ENCODE measurements around the gene HMX2. TPM values are rescaled to one million over a fixed set of nuclear protein-coding genes. Genes with fewer than 3 reads are reported as not detected.

Gene HMX2
- total RNA-seq, 1 donor from 2014 or later: 0.13 TPM

DNA sequence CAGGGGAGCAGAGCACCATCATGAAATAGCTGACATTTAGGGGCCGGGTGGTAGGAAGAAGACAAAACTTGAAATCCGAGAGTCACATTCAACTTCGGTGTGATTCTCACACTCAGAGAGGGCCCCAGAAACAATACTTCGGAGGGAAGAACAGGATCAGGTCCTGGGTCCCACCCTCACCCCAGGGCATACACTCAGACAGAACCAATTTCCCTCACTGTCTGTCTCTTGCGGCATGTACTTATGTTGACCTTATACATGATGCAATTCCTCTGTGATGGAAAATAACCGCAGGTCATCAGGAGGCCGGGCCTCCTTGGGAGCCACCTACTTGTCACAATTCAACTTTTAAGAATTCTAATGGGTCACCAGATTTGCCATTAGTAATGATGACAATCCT is 38.5 kb upstream of the HMX2 start:
- peaks cover 23% of the 10 kb centered on the region for H3K27me3 Mint-ChIP-seq
- H3K9me3 Mint-ChIP-seq: no peaks in the 10 kb centered on the region
- no peak for ATAC-seq (ENCODE audit: low read depth)
- ChIA-PET POLR2A (no interaction called here), CTCF (no interaction called here)
- intact Hi-C loops (cut with micrococcal nuclease): no loop called here
- no peak for DNase-seq
- H3K36me3 Mint-ChIP-seq (ENCODE audit: low read depth): no peaks in the 10 kb centered on the region
- no peak overlapping the region for H3K27ac Mint-ChIP-seq
- no peaks in the 10 kb centered on the region for H3K4me1 Mint-ChIP-seq
- H3K4me3 Mint-ChIP-seq: no peak overlapping the region
- no peak for TF ChIP-seq CTCF (IDR thresholded peaks at IDR 0.05)

- peaks cover 55% of the 10 kb centered on the region for H3K27me3 Mint-ChIP-seq
- DNase-seq (no peak), ATAC-seq (ENCODE audit: low read depth) (no peak)
- intact Hi-C loops (cut with micrococcal nuclease): no loop called here
- ChIA-PET CTCF (no interaction called here), POLR2A (no interaction called here)
- no peaks in the 10 kb centered on the region for H3K9me3 Mint-ChIP-seq
- no peaks in the 10 kb centered on the region for H3K36me3 Mint-ChIP-seq (ENCODE audit: low read depth)
- no peak for TF ChIP-seq CTCF (IDR thresholded peaks at IDR 0.05)
- no peak overlapping the region for H3K4me3 Mint-ChIP-seq
- no peaks in the 10 kb centered on the region for H3K4me1 Mint-ChIP-seq
- no peak overlapping the region for H3K27ac Mint-ChIP-seq
Observed at GRCh38 chr10:123117644-123118417, 30.1 kb upstream of the HMX2 start.

- no peak for TF ChIP-seq CTCF (IDR thresholded peaks at IDR 0.05)
- no peaks in the 10 kb centered on the region for H3K9me3 Mint-ChIP-seq
- ChIA-PET CTCF (no interaction called here), POLR2A (no interaction called here)
- H3K4me1 Mint-ChIP-seq: no peaks in the 10 kb centered on the region
- DNase-seq: no peak
- no peak overlapping the region for H3K27ac Mint-ChIP-seq
- no peak overlapping the region for H3K4me3 Mint-ChIP-seq
- no peak for ATAC-seq (ENCODE audit: low read depth)
- peaks cover 53% of the 10 kb centered on the region for H3K27me3 Mint-ChIP-seq
- intact Hi-C loops (cut with micrococcal nuclease): no loop called here
- H3K36me3 Mint-ChIP-seq (ENCODE audit: low read depth): no peaks in the 10 kb centered on the region
Observed at GRCh38 chr10:123119081-123119480, 28.9 kb upstream of the HMX2 start.

GRCh38 chr10:123126246-123126645 is 21.7 kb upstream of the HMX2 start:
- no peak for TF ChIP-seq CTCF (IDR thresholded peaks at IDR 0.05)
- POLR2A ChIA-PET: no interaction called here
- no peak for ATAC-seq (ENCODE audit: low read depth)
- Mint-ChIP-seq H3K36me3 (ENCODE audit: low read depth) (no peaks in the 10 kb centered on the region), H3K4me3 (no peak overlapping the region), H3K27me3 (peaks cover 74% of the 10 kb centered on the region), H3K27ac (no peak overlapping the region), H3K9me3 (peaks cover 6% of the 10 kb centered on the region), H3K4me1 (no peaks in the 10 kb centered on the region)
- CTCF ChIA-PET: no interaction called here
- intact Hi-C loops (cut with micrococcal nuclease): no loop called here
- no peak for DNase-seq

DNA sequence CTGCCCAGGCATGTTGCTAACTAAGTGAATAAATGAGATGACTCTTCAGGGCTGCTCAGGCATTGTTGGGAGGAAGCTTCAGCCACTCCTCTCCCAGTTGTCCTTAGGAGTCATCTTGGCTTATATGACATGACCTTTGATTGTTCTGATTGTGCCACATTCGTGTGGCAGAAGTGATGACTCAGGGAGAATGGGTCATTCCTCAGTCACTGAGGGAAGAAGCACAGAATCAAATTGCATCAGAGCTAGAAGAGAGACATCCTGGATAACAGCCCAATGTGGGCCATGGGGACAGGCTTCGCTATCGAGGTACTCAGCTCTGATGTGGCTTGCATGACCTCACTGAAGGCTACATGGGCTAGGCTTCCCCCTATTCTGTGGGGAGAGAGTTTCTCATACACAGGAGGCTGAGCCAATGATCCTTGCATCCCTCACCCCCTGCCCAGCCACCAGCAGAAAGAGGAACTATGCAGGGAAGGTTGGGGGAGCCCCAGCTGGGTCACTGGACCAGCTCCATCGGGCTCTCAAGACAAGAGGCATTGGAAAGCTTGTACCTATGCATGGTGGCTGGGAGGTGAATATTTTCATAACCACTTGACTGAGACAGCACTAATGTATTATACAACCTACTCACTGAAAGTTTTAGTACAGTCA is 18.2 kb upstream of the HMX2 start:
- H3K4me1 Mint-ChIP-seq: peaks cover 25% of the 10 kb centered on the region
- intact Hi-C loops (cut with micrococcal nuclease): no loop called here
- no peak overlapping the region for H3K27ac Mint-ChIP-seq
- ChIA-PET POLR2A (no interaction called here), CTCF (no interaction called here)
- peaks cover 80% of the 10 kb centered on the region for H3K27me3 Mint-ChIP-seq
- H3K9me3 Mint-ChIP-seq: peaks cover 6% of the 10 kb centered on the region
- H3K36me3 Mint-ChIP-seq (ENCODE audit: low read depth): peaks cover 1% of the 10 kb centered on the region
- no peak for ATAC-seq (ENCODE audit: low read depth)
- no peak overlapping the region for H3K4me3 Mint-ChIP-seq
- DNase-seq: no peak
- TF ChIP-seq CTCF (IDR thresholded peaks at IDR 0.05): no peak

Measured in activated B cell treated with CpG ODN at 0.5 μM for 24 hours (primary cell).